Adrenal gland (tissue), 5 donors: ENCODE results near the gene TRAPPC14.

Source experiments
- CTCF ChIP-seq, 6 experiments: fragments of 450-650 bp in 4 of 6; fragments of 200-600 bp in 2 of 6; sonication (generic) in 1 of 6; IDR thresholded peaks; 1 replicate in 5 of 6; 2 replicates in 1 of 6; pipeline versions ENCODE4 v1.5.1 to v1.8.0; 2016 to 2021; ENCODE audit warnings: antibody characterized with exemption in 6 of 6, mild to moderate bottlenecking in 2 of 6, moderate library complexity in 1 of 6
- POLR2A ChIP-seq, 2 donors: fragments of 450-650 bp; IDR thresholded peaks; one replicate each; pipeline ENCODE4 v1.6.1; 2017; ENCODE audit warnings: antibody characterized with exemption in 2 of 2, mild to moderate bottlenecking in 2 of 2, moderate library complexity in 1 of 2
- donor health status: DM: no; HTN: no; CAD: no.

GRCh38 chr7:100119072-100119969 is 39.2 kb downstream of the TRAPPC14 start, which contains the start of the genes CNPY4 and TAF6:
- TF ChIP-seq CTCF (IDR thresholded peaks at IDR 0.05) (peak in 2 of 6 experiments; percentile 10 to 13), POLR2A (IDR thresholded peaks at IDR 0.05) (peak; percentile 52 to 77)
